B cell (primary cell): ENCODE measurements around the gene CDHR1. TPM values are rescaled to one million over a fixed set of nuclear protein-coding genes. Genes with fewer than 3 reads are reported as not detected.

Experiments used
- ATAC-seq: fragments of 200-7000 bp; cut with Tn5 transposase; one replicate; pipeline ENCODE4 v1.10.0; 2021; ENCODE audit warnings: low read depth, mild to moderate bottlenecking, moderate number of reproducible peaks, moderate library complexity
- CTCF ChIA-PET: fragments of 350-600 bp; sonication (Branson Sonifier 250); formaldehyde crosslinking; loops from one replicate; lab custom pipeline; 2021; ENCODE audit warnings: antibody characterized with exemption, inconsistent platforms; lab: Charles Lee
- POLR2A ChIA-PET: fragments of 350-600 bp; sonication (Branson Sonifier 250); formaldehyde crosslinking; loops from one replicate; lab custom pipeline; 2021; ENCODE audit warnings: antibody characterized with exemption; lab: Charles Lee
- DNase-seq: peaks from one replicate; pipeline ENCODE4 v3.0.0; 2013
- H2AFZ ChIP-seq: 2 replicates; pipeline ENCODE4 v1.6.1; 2012; ENCODE audit warnings: mild to moderate bottlenecking, low read depth, low read length; ENCODE audit not compliant: insufficient read depth, poor library complexity, severe bottlenecking
- H3K27ac ChIP-seq, 2 donors: 1 replicate in 1 of 2; 2 replicates in 1 of 2; pipeline ENCODE4 v1.5.1; 2012 to 2013; ENCODE audit warnings: low read length in 2 of 2, mild to moderate bottlenecking in 2 of 2, moderate library complexity in 1 of 2
- H3K27me3 ChIP-seq, 4 experiments: fragments of 200-600 bp in 1 of 4; sonication (generic) in 1 of 4; replicated peaks in 1 of 4; 1 replicate in 2 of 4; 2 replicates in 2 of 4; pipeline versions ENCODE4 v1.6.1 to v1.7.0; 2013 to 2016; ENCODE audit warnings: low read length in 3 of 4, mild to moderate bottlenecking in 2 of 4, mixed read lengths in 1 of 4, moderate library complexity in 1 of 4; ENCODE audit not compliant: insufficient read depth in 4 of 4, control insufficient read depth in 3 of 4; ENCODE audit errors: control extremely low read depth in 1 of 4
- H3K36me3 ChIP-seq, 2 experiments: replicated peaks in 1 of 2; 1 replicate in 1 of 2; 2 replicates in 1 of 2; pipeline versions ENCODE4 v1.6.1 to v1.7.1; 2013; ENCODE audit warnings: low read length in 1 of 2; ENCODE audit not compliant: insufficient read depth in 2 of 2, control insufficient read depth in 1 of 2; ENCODE audit errors: control extremely low read depth in 1 of 2, extremely low read depth in 1 of 2
- H3K4me1 ChIP-seq, 2 donors: fragments of 200-600 bp in 1 of 2; sonication (generic) in 1 of 2; 1 replicate in 1 of 2; 2 replicates in 1 of 2; pipeline versions ENCODE4 v1.5.1 to v1.6.1; 2013 to 2017; ENCODE audit warnings: low read length in 2 of 2; ENCODE audit not compliant: control insufficient read depth in 2 of 2, insufficient read depth in 2 of 2
- H3K4me2 ChIP-seq: replicated peaks from 2 replicates; pipeline ENCODE3; 2012; ENCODE audit warnings: mild to moderate bottlenecking, low read depth, low read length; ENCODE audit not compliant: poor library complexity, severe bottlenecking
- H3K4me3 ChIP-seq, 5 experiments: fragments of 200-600 bp in 1 of 5; sonication (generic) in 1 of 5; 1 replicate in 3 of 5; 2 replicates in 2 of 5; pipeline versions ENCODE4 v1.5.1 to v1.7.0; 2011 to 2016; ENCODE audit warnings: low read length in 4 of 5, mild to moderate bottlenecking in 4 of 5, low read depth in 2 of 5, control low read depth in 1 of 5, moderate library complexity in 1 of 5; ENCODE audit not compliant: insufficient read depth in 1 of 5; ENCODE audit errors: control extremely low read depth in 1 of 5, extremely low read depth in 1 of 5
- H3K79me2 ChIP-seq: fragments of 200-600 bp; sonication (generic); one replicate; pipeline ENCODE4 v1.6.0; 2016; ENCODE audit warnings: low read length; ENCODE audit not compliant: control insufficient read depth, insufficient read depth
- H3K9ac ChIP-seq: fragments of 200-600 bp; sonication (generic); 2 replicates; pipeline ENCODE4 v1.6.1; 2017; ENCODE audit warnings: mild to moderate bottlenecking, low read length, moderate library complexity
- H3K9me3 ChIP-seq, 3 donors: one replicate each; pipeline versions ENCODE4 v1.6.1 to v1.7.1; 2013; ENCODE audit warnings: low read length in 2 of 3; ENCODE audit not compliant: control insufficient read depth in 2 of 3, insufficient read depth in 1 of 3; ENCODE audit errors: control extremely low read depth in 1 of 3
- H4K20me1 ChIP-seq: 2 replicates; pipeline ENCODE4 v1.6.0; 2012; ENCODE audit warnings: mild to moderate bottlenecking, low read length; ENCODE audit not compliant: insufficient read depth, control insufficient read depth, poor library complexity, severe bottlenecking
- H3K27ac Mint-ChIP-seq: one replicate; pipeline ENCODE4 v1.8.0; 2021; ENCODE audit warnings: mixed read lengths
- H3K27me3 Mint-ChIP-seq: one replicate; pipeline ENCODE4 v1.8.0; 2021; ENCODE audit warnings: mixed read lengths
- H3K4me1 Mint-ChIP-seq: one replicate; pipeline ENCODE4 v1.8.0; 2021; ENCODE audit warnings: mixed read lengths
- H3K4me3 Mint-ChIP-seq: one replicate; pipeline ENCODE4 v1.8.0; 2021; ENCODE audit warnings: mixed read lengths
- H3K9me3 Mint-ChIP-seq: one replicate; pipeline ENCODE4 v1.8.0; 2022; ENCODE audit warnings: mixed read lengths; ENCODE audit not compliant: insufficient read depth
- CTCF ChIP-seq: fragments of 200-600 bp; IDR thresholded peaks from one replicate; pipeline ENCODE4 v1.8.0; 2022; ENCODE audit warnings: antibody characterized with exemption, mild to moderate bottlenecking
- EZH2 ChIP-seq: IDR thresholded peaks from 2 replicates; pipeline ENCODE4 v1.6.1; 2012; ENCODE audit warnings: borderline replicate concordance, low read depth, mild to moderate bottlenecking, moderate library complexity, low read length; ENCODE audit not compliant: insufficient read depth, poor library complexity, severe bottlenecking
- WGBS: methylation state at CpG from one replicate; pipeline ENCODE4 v1.1.5; 2013; ENCODE audit warnings: missing lambda C conversion rate; ENCODE audit not compliant: insufficient coverage; 5-methylcytosine and 5-hydroxymethylcytosine counted together
- intact Hi-C: fragments of 100-400 bp; cut with micrococcal nuclease; formaldehyde crosslinking; loops from one replicate; pipeline ENCODE4 v1.10.0; 2022
- polyA plus RNA-seq: library from polyadenylated mRNA; depleted of rRNA; stranded (reverse); fragments of >200 nt; gene quantifications from 2 replicates; pipeline ENCODE4 v1.2.3, GENCODE V29; 2012
- total RNA-seq, 2 donors: library from RNA; stranded (reverse); fragments of 120-200 nt in 1 of 2; gene quantifications; 1 replicate in 1 of 2; 2 replicates in 1 of 2; pipeline versions ENCODE4 v1.2.3 to v1.2.4, GENCODE V29; 2013 to 2022

CDHR1 gene
- total and polyA plus RNA-seq, 2 donors (not counting 1 experiment from before 2014, with no cell fraction given), result 0.31 to 1.7 TPM

- ATAC-seq (peak; percentile 45), DNase-seq (no peak)
- Mint-ChIP-seq H3K4me3 (peak overlapping the region; percentile 40), H3K27ac (peak overlapping the region; percentile 90), H3K9me3 (peaks cover 2% of the 10 kb centered on the region), H3K27me3 (no peaks in the 10 kb centered on the region), H3K4me1 (peaks cover 26% of the 10 kb centered on the region)
- Histone ChIP-seq H2AFZ (peak overlapping the region; percentile 80), H3K4me2 (peak overlapping the region; percentile 11), H3K27me3 (no peaks in the 10 kb centered on the region), H3K9ac (no peak overlapping the region), H4K20me1 (no peaks in the 10 kb centered on the region), H3K9me3 (peaks cover 0 to 4% (median 0%) of the 10 kb centered on the region in 3 donors), H3K27ac (peak overlapping the region; percentile 46 to 78), H3K36me3 (no peaks in the 10 kb centered on the region), H3K4me1 (peaks cover 17 to 31% of the 10 kb centered on the region in 2 donors), H3K79me2 (no peaks in the 10 kb centered on the region), H3K4me3 (no peak overlapping the region)
- WGBS, result 92% methylated on average over 9 of the region's 9 CpGs
- TF ChIP-seq EZH2, result no peak
- no peak for TF ChIP-seq CTCF
- CTCF ChIA-PET, result interaction anchor here (1.6 kb wide), 1 partner anchor 25 kb away, joined by 3 read pairs; no protein-coding TSS in a partner anchor
- POLR2A ChIA-PET, result no interaction called here
- intact Hi-C loops, result loop anchor here (1.0 kb wide), 1 partner anchor 33 kb away; the partner anchor contains the start of gene GHITM
Observed at GRCh38 chr10:84172467-84173356, 21.6 kb upstream of the CDHR1 start.

- Mint-ChIP-seq H3K4me3 (no peak within 1 kb of the TSS), H3K27ac (peak within 1 kb of the TSS; percentile 90), H3K27me3 (no peaks in the 10 kb centered on the region), H3K4me1 (peaks cover 26% of the 10 kb centered on the region), H3K9me3 (peaks cover 2% of the 10 kb centered on the region)
- 92% methylated on average over 2 of the region's 2 CpGs for whole genome bisulfite sequencing
- Histone ChIP-seq H3K9ac (no peak within 1 kb of the TSS), H3K4me1 (peaks cover 25 to 39% of the 10 kb centered on the region in 2 donors), H3K27me3 (no peaks in the 10 kb centered on the region), H3K79me2 (no peaks in the 10 kb centered on the region), H4K20me1 (no peaks in the 10 kb centered on the region), H3K4me2 (no peak within 1 kb of the TSS), H2AFZ (peak within 1 kb of the TSS; percentile 80), H3K9me3 (peaks cover 0 to 4% (median 0%) of the 10 kb centered on the region in 3 donors), H3K36me3 (no peaks in the 10 kb centered on the region), H3K27ac (peak within 1 kb of the TSS in 1 of 2 donors; percentile 46), H3K4me3 (no peak within 1 kb of the TSS)
- intact Hi-C loops, result no loop called here
- POLR2A ChIA-PET, result no interaction called here
- DNase-seq (no peak), ATAC-seq (no peak)
- TF ChIP-seq CTCF (no peak), EZH2 (no peak)
- CTCF ChIA-PET, result interaction anchor here (1.6 kb wide), 1 partner anchor 25 kb away, joined by 3 read pairs; no protein-coding TSS in a partner anchor
Observed at GRCh38 chr10:84173501-84173929, 20.8 kb upstream of the CDHR1 start, which contains the start of gene GPR15LG. GPR15LG (plus strand) TSS chr10:84173801; CDS start chr10:84173852, 51 bp downstream.
